ENCODE data around the gene ECM1. TPM values are rescaled to one million over a fixed set of nuclear protein-coding genes. Genes with fewer than 3 reads are reported as not detected.

ECM1 gene
- total RNA-seq (2014; rRNA removed; shearing (Covaris generic)) = 110 and 139 TPM in 2 replicates

- DNase-seq (ENCODE audit: low read depth) = peak; percentile 86
Measured at GRCh38 chr1:150507912-150508864, at the start of gene ECM1. Gene ECM1 (plus strand): TSS chr1:150508109. CDS start chr1:150508210, 101 bp downstream.

GRCh38 chr1:150464422-150464826 lies 43.5 kb upstream of the ECM1 start:
- DNase-seq (ENCODE audit: low read depth) = peak; percentile 35

GRCh38 chr1:150466964-150467363 lies 40.9 kb upstream of the ECM1 start:
- no peak for DNase-seq (ENCODE audit: low read depth)

DNA sequence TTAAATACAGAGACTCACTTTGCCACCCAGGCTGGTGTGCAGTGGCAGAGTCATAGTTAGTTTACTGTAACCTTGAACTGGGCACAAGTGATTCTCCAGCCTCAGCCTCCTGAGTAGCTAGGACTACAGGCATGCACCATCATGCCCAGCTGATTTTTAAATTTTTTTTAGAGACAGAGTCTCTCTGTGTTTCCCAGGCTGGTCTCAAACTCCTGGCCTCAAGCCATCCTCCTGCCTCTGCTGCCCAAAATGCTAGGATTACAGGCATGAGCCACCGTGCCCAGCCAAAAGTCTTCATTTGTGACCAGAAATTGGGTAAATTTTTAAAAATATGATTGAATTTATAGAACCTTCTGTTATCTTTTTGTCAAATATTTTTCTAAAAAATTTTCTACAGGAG lies 38.6 kb upstream of the ECM1 start:
- no peak for DNase-seq (ENCODE audit: low read depth)

GRCh38 chr1:150472601-150473200 lies 35.2 kb upstream of the ECM1 start:
- no peak for DNase-seq (ENCODE audit: low read depth)

- DNase-seq (ENCODE audit: low read depth) = no peak
Measured at GRCh38 chr1:150473659-150474058, 34.2 kb upstream of the ECM1 start.

- DNase-seq (ENCODE audit: low read depth) = no peak
Measured at GRCh38 chr1:150474869-150475268, 33.0 kb upstream of the ECM1 start.

GRCh38 chr1:150476754-150477153 lies 31.2 kb upstream of the ECM1 start:
- DNase-seq (ENCODE audit: low read depth) = peak; percentile 11

GRCh38 chr1:150477320-150477719 lies 30.6 kb upstream of the ECM1 start:
- DNase-seq (ENCODE audit: low read depth) = no peak

GRCh38 chr1:150477733-150478132 lies 30.2 kb upstream of the ECM1 start:
- DNase-seq (ENCODE audit: low read depth) = no peak

DNA sequence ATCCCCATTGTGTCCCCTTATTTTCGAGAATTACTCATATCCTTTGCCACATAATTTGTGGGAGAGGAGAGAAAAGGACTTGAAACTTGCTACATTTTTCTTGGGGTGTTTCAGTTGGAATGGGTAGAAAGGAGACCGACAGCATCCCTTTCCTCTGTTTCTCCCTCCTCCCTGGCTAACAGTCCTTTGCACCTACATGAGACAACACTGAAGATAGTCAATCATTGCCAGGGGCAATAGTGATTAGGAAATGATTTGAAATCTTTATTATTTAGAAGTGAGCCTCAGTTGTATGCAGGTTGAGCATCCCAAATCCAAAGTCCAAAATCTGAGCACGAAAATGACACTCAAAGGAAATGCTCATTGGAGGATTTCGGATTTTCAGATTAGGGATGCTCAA lies 28.5 kb upstream of the ECM1 start:
- no peak for DNase-seq (ENCODE audit: low read depth)

DNA sequence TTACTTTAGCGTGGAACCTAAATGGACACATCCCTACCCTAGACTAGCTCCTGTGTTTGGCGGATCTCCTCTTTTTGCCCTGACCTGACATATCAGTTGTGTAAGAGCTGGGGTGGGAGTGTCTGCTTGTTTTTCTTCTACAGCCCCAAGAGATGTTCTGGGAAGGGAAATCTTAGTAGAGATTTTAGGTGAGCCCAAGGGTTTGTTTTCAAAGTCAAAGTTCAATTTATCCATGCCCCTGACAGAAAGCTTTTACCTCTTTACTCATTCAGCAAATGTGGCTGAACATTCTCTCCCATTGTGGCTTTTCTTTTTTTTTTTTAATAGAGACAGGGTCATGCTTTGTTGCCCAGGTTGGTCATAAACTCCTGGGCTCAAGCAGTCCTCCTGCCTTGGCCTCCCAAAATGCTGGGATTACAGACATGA lies 28.0 kb upstream of the ECM1 start:
- DNase-seq (ENCODE audit: low read depth) = no peak

DNA sequence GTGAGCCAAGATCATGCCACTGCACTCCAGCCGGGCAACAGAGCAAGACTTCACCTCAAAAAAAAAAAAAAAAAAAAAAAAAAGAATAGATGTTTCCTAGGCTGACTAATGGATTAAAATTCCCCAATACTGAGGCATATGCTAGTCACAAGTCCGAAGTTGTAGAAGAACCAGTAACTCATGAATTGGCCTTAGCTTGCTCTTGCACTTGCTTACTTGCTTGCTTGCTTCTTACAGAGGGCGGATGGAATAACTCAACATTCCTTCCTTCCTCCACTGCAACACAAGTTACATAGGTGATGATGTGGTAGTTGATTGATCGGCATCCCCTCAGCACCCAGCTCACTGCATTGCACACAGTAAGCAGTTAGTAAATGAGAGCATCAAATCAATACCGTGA lies 23.5 kb upstream of the ECM1 start:
- no peak for DNase-seq (ENCODE audit: low read depth)

DNA sequence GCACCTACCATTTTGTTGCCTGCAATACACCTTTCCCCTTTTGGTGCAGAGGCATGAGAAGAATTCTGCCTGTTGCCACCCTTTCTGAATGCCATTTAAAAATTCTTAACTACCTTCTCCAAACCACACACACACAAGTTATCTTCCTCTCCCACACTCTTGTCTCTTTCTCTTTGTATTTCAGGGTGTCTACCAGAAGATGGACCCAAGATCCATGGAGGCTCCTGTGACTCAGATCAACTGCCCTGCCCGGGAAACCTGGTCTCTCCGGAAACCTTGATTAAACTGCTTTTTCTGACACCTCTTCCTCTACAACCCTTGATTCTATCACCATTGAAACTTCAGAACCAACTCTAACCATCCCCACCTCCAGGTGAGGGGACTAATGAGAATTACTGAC lies 23.0 kb upstream of the ECM1 start:
- peak; percentile 59 for DNase-seq (ENCODE audit: low read depth)

GRCh38 chr1:150486966-150487762 lies 20.7 kb upstream of the ECM1 start, which contains the start of gene TARS2:
Gene TARS2 (plus strand): TSS chr1:150487419. CDS start chr1:150487451, 32 bp downstream.
- DNase-seq (ENCODE audit: low read depth) = peak; percentile 98

DNA sequence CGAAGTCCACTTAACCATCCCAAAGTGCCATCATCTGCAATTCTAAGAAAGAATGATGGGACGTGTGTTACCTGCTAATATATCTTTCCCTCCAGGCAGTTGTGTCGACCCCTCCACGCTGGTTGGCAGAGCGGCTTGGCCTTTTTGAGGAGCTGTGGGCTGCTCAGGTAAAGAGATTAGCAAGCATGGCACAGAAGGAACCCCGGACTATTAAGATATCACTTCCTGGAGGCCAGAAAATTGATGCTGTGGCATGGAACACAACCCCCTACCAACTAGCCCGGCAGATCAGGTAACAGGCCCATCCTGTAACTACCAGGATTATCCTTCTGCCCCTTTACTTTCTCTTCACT lies 20.2 kb upstream of the ECM1 start:
- no peak for DNase-seq (ENCODE audit: low read depth)

GRCh38 chr1:150493175-150493574 lies 14.7 kb upstream of the ECM1 start:
- DNase-seq (ENCODE audit: low read depth) = no peak

DNA sequence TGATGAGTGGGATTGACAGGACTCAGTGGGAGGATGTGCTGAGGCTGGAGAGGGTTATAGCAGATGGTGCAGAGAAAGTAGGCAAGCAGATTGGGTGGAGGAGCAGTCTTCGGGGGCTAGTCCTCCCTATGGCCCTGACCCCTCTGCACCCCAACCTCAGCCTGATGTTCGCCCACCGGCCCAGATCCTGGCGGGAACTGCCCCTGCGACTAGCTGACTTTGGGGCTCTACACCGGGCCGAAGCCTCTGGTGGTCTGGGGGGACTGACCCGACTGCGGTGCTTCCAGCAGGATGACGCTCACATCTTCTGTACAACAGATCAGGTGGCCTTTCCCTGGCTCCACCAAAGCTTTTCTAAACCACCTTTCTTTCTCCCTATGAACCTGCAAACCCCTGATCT lies 9.6 kb upstream of the ECM1 start:
- DNase-seq (ENCODE audit: low read depth) = no peak

DNA sequence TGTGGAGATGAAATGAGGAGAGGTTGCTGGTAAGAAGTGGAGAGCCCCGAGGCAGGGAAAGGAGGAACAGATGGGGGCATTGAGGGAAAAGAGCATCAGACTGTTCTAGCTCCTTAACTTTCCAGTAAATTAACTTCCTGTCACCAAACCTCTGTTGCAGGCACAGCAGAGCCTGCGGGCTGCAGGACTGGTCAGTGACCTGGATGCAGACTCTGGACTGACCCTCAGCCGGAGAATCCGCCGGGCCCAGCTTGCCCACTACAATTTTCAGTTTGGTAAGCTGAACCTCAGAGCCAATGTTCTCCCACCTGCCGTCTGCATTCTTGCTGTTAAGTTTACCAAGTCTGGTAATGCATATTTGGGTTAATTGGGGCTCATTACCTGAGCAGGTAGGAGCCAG lies 2.5 kb upstream of the ECM1 start:
- no peak for DNase-seq (ENCODE audit: low read depth)

GRCh38 chr1:150508982-150509381 lies 1.1 kb downstream of the ECM1 start:
- peak; percentile 73 for DNase-seq (ENCODE audit: low read depth)

GRCh38 chr1:150511551-150511950 lies 3.6 kb downstream of the ECM1 start:
- no peak for DNase-seq (ENCODE audit: low read depth)

GRCh38 chr1:150511985-150512660 lies 4.2 kb downstream of the ECM1 start:
- DNase-seq (ENCODE audit: low read depth) = no peak

Measured in RPMI7951 (cell line).